AG09309 (cell line): ENCODE data around the gene PRRG2.

Experiments used
- DNase-seq: peaks from one replicate; pipeline ENCODE4 v3.0.0-alpha.2; 2010; ENCODE audit warnings: low read depth
- H3K4me3 ChIP-seq: 2 replicates; pipeline ENCODE4 v1.5.1; 2011; ENCODE audit warnings: mild to moderate bottlenecking, low read depth, low read length, moderate library complexity; ENCODE audit not compliant: control insufficient read depth
- CTCF ChIP-seq: IDR thresholded peaks from 2 replicates; pipeline ENCODE4 v1.5.1; 2011; ENCODE audit warnings: mild to moderate bottlenecking, low read depth, low read length, inconsistent platforms; ENCODE audit not compliant: insufficient read depth, control insufficient read depth; ENCODE audit errors: missing control alignments

Gene PRRG2

GRCh38 chr19:49595819-49596404 is 14.8 kb downstream of the PRRG2 start:
- no peak for TF ChIP-seq CTCF
- no peak for DNase-seq
- no peak overlapping the region for H3K4me3 ChIP-seq

GRCh38 chr19:49596407-49596806 is 15.3 kb downstream of the PRRG2 start:
- DNase-seq, result no peak
- H3K4me3 ChIP-seq, result no peak overlapping the region
- no peak for TF ChIP-seq CTCF

GRCh38 chr19:49596954-49597702 is 16.0 kb downstream of the PRRG2 start:
- H3K4me3 ChIP-seq, result no peak overlapping the region
- TF ChIP-seq CTCF, result no peak
- DNase-seq, result no peak

- no peak for TF ChIP-seq CTCF
- DNase-seq, result no peak
- no peak overlapping the region for H3K4me3 ChIP-seq
Observed at GRCh38 chr19:49597703-49597974, 16.5 kb downstream of the PRRG2 start.

- no peak for TF ChIP-seq CTCF
- DNase-seq, result no peak
- H3K4me3 ChIP-seq, result no peak overlapping the region
Observed at GRCh38 chr19:49599378-49600295, 18.5 kb downstream of the PRRG2 start.

- no peak overlapping the region for H3K4me3 ChIP-seq
- TF ChIP-seq CTCF, result no peak
- DNase-seq, result no peak
Observed at GRCh38 chr19:49601482-49602038, 20.4 kb downstream of the PRRG2 start.
